Mesenteric fat pad (tissue), 1 donor: ENCODE data around the gene SLFN12L. TPM values are rescaled to one million over a fixed set of nuclear protein-coding genes. Genes with fewer than 3 reads are reported as not detected.

ENCODE experiments used
- DNase-seq: peaks from one replicate; pipeline ENCODE4 v3.0.0-alpha.2; 2020; ENCODE audit warnings: low spot score
- total RNA-seq: library from RNA; stranded (reverse); fragmentation: NEBNext Ultra II Directional; extraction: Animal tissue kit (Norgen Biotek cat#: 25700); gene quantifications from one replicate; pipeline ENCODE4 v1.2.1, GENCODE V29; 2021
- donor health status: DM: yes; HTN: yes; CAD: no.

Gene SLFN12L
- total RNA-seq, 1 donor from 2014 or later: 4.7 TPM

- DNase-seq: no peak
Observed at GRCh38 chr17:35433075-35433894, 104.2 kb downstream of the SLFN12L start.

- no peak for DNase-seq
Observed at GRCh38 chr17:35432176-35433074, 105.1 kb downstream of the SLFN12L start, which contains the start of gene SLFN12. TSS of gene SLFN12 (minus strand) at chr17:35432500. CDS start at chr17:35423028, 9,472 bp downstream.

DNA sequence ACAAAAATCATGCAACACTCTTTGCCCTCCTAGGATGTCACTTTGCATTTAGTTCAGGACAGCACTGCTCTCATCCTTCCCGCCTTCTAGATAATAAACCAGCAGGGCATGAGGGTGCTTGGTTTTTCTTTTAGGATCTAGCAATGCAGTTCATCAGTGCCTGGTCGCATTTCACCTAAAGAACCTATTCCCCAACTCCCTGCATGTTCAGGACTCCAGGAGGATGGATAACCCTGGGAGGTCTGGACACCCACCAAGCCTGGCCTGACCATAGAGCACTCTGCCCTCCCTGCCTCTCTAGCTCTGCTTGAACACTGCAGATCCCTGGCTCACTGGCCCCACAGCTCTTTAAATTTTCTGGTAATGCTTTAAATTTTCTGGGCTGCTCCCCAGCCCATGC lies 107.8 kb downstream of the SLFN12L start:
- DNase-seq: no peak

DNA sequence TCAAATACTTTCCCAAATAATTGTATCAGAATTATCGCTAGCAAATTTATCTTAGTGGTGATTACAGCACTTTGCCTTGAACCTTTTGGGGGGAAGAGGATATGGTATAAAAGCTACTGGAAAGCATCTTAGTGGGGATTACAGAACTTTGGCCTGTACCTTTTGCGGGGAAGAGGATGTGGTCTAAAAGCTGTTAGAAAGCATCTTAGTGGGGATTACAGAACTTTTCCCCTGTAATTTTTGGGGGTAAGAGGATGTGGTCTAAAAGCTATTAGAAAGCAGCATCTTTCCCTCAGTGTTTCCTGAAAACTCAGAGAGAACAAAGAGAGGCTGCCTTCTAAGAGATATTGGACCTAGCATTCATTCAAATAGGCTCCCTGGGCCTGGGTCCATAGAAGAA lies 109.2 kb downstream of the SLFN12L start:
- DNase-seq: no peak

DNA sequence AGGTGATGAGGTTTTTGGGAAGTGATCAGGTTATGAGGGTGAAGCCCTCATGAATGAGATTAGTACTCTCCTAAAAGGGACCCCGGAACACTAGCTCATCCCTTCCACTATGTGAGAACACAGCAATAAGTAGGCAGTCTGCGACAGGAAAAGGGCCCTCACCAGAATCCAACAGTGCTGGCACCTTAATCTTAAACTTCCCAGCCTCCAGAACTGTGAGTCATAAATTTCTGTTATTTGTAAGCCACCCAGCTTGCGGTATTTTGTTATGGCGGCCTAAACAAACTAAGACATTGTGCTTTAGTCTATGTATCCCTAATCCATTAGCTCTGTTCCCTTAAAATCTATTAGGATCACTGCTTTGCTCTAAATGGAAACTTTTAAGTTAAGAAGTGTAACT lies 113.7 kb downstream of the SLFN12L start:
- no peak for DNase-seq

Other genes with a start within 250 kb of the SLFN12L start
- gene SLFN11, start 164.1 kb downstream of the SLFN12L start, total RNA-seq: 54.7 TPM
- 17.7 TPM for gene SLFN12, start 105.2 kb downstream of the SLFN12L start, total RNA-seq
- gene SLFN13, start 88.9 kb downstream of the SLFN12L start, total RNA-seq: 20.3 TPM
- not detected for gene SLFN14, start 23.1 kb upstream of the SLFN12L start, total RNA-seq
- 3.3 TPM for gene PEX12, start 40.9 kb upstream of the SLFN12L start, total RNA-seq
- gene AP2B1, start 49.6 kb upstream of the SLFN12L start, total RNA-seq: 116 TPM
- 24.3 TPM for gene RASL10B, start 194.0 kb upstream of the SLFN12L start, total RNA-seq
- 1.2 TPM for gene GAS2L2, start 215.6 kb upstream of the SLFN12L start, total RNA-seq
- not detected for gene C17orf50, start 223.2 kb upstream of the SLFN12L start, total RNA-seq